HEK293 (cell line): ENCODE data around the gene IGF2R.

Experiments used
- GLI4 ChIP-seq: fragments of 450-650 bp; formaldehyde crosslinking; IDR thresholded peaks from 2 replicates; pipeline ENCODE4 v1.5.1; 2016; ENCODE audit warnings: missing biosample characterization, missing genetic modification characterization
- REPIN1 ChIP-seq: fragments of 450-650 bp; formaldehyde crosslinking; IDR thresholded peaks from 2 replicates; pipeline ENCODE4 v1.5.1; 2017; ENCODE audit warnings: missing biosample characterization, missing genetic modification characterization, low read depth
- ZNF221 ChIP-seq: fragments of 450-650 bp; formaldehyde crosslinking; IDR thresholded peaks from 2 replicates; pipeline ENCODE4 v1.5.1; 2017; ENCODE audit warnings: missing biosample characterization, missing genetic modification characterization, borderline replicate concordance
- ZNF335 ChIP-seq: fragments of 450-650 bp; formaldehyde crosslinking; conservative IDR thresholded peaks from 2 replicates; pipeline ENCODE4 v1.5.1; 2016; ENCODE audit warnings: missing biosample characterization, missing genetic modification characterization
- ZNF560 ChIP-seq: fragments of 450-650 bp; formaldehyde crosslinking; IDR thresholded peaks from 2 replicates; pipeline ENCODE4 v1.5.1; 2017; ENCODE audit warnings: missing biosample characterization, missing genetic modification characterization, borderline replicate concordance
- ZNF785 ChIP-seq: fragments of 450-650 bp; formaldehyde crosslinking; IDR thresholded peaks from 2 replicates; pipeline ENCODE4 v1.5.1; 2016; ENCODE audit warnings: missing biosample characterization, missing genetic modification characterization
- TF ChIP-seq, protein P1 (sequence below): fragments of 450-650 bp; formaldehyde crosslinking; IDR thresholded peaks from 2 replicates; pipeline ENCODE4 v1.5.1; 2016; ENCODE audit warnings: missing biosample characterization, missing genetic modification characterization
- TF ChIP-seq, protein P2 (sequence below): fragments of 450-650 bp; formaldehyde crosslinking; IDR thresholded peaks from 2 replicates; pipeline ENCODE4 v1.5.1; 2016; ENCODE audit warnings: missing biosample characterization, missing genetic modification characterization
- TF ChIP-seq, protein P3 (sequence below): fragments of 450-650 bp; formaldehyde crosslinking; IDR thresholded peaks from 2 replicates; pipeline ENCODE4 v1.5.1; 2016; ENCODE audit warnings: missing biosample characterization, missing genetic modification characterization, low read depth
- TF ChIP-seq, protein P4 (sequence below): fragments of 450-650 bp; formaldehyde crosslinking; IDR thresholded peaks from 2 replicates; pipeline ENCODE4 v1.5.1; 2016; ENCODE audit warnings: missing biosample characterization, missing genetic modification characterization

DNA sequence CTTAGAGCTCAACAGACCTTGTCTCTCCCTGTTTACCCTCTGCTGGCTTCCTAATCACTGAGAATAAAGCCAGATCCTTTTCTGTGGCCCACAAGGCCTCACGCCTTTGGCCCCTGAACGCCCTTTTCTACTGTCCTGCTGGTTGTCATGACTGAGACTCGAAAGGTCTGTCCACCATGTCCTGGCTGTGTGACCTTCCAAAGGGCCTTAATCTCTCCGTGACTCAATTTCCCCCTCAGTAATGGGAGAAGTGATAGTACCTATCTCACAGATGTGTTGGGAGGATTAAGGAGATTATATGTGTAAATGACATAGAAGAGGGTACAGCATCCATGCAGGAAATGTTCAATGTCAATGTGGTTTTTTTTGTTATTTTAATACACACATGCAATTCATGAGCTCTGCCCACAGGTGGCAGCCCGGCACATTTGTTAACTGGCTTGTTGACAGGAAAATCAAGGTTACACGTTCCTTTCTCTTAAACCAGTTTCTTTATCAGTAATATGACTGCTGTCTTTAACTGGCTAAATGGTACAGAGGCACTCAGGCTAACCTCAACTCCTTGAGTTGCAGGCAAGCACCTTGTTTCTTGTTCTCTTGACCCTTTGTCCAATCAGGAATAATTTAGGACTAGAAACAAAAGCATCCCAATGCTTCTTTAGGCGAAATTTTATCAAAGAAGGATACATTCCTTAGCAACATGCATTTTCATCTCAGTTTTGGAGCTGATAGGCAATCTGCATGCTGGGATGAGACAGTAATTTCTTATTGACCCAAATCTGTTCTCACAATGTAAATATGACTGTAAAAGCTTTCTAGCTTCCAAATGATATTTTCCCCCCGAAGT, 169.3 kb downstream of the IGF2R start:
- TF ChIP-seq, protein P1, sequence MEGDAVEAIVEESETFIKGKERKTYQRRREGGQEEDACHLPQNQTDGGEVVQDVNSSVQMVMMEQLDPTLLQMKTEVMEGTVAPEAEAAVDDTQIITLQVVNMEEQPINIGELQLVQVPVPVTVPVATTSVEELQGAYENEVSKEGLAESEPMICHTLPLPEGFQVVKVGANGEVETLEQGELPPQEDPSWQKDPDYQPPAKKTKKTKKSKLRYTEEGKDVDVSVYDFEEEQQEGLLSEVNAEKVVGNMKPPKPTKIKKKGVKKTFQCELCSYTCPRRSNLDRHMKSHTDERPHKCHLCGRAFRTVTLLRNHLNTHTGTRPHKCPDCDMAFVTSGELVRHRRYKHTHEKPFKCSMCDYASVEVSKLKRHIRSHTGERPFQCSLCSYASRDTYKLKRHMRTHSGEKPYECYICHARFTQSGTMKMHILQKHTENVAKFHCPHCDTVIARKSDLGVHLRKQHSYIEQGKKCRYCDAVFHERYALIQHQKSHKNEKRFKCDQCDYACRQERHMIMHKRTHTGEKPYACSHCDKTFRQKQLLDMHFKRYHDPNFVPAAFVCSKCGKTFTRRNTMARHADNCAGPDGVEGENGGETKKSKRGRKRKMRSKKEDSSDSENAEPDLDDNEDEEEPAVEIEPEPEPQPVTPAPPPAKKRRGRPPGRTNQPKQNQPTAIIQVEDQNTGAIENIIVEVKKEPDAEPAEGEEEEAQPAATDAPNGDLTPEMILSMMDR: peak; percentile 39; the same call in 1 of the 2 replicates
- TF ChIP-seq ZNF560 (tag by site-specific recombination): no peak
- no peak for TF ChIP-seq GLI4 (tag by site-specific recombination)
- no peak for TF ChIP-seq REPIN1 (tag by site-specific recombination)
- TF ChIP-seq, protein P2, sequence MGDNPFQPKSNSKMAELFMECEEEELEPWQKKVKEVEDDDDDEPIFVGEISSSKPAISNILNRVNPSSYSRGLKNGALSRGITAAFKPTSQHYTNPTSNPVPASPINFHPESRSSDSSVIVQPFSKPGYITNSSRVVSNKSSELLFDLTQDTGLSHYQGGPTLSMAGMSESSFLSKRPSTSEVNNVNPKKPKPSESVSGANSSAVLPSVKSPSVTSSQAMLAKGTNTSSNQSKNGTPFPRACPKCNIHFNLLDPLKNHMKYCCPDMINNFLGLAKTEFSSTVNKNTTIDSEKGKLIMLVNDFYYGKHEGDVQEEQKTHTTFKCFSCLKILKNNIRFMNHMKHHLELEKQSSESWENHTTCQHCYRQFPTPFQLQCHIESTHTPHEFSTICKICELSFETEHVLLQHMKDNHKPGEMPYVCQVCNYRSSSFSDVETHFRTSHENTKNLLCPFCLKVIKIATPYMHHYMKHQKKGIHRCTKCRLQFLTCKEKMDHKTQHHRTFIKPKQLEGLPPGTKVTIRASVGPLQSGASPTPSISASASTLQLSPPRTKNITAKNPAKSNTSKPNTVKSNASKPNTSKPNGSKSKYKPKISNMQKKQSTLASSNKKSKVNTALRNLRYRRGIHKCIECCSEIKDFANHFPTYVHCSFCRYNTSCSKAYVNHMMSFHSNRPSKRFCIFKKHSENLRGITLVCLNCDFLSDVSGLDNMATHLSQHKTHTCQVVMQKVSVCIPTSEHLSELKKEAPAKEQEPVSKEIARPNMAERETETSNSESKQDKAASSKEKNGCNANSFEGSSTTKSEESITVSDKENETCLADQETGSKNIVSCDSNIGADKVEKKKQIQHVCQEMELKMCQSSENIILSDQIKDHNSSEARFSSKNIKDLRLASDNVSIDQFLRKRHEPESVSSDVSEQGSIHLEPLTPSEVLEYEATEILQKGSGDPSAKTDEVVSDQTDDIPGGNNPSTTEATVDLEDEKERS (tag by site-specific recombination): no peak
- TF ChIP-seq ZNF221 (tag by site-specific recombination): no peak
- TF ChIP-seq, protein P3, sequence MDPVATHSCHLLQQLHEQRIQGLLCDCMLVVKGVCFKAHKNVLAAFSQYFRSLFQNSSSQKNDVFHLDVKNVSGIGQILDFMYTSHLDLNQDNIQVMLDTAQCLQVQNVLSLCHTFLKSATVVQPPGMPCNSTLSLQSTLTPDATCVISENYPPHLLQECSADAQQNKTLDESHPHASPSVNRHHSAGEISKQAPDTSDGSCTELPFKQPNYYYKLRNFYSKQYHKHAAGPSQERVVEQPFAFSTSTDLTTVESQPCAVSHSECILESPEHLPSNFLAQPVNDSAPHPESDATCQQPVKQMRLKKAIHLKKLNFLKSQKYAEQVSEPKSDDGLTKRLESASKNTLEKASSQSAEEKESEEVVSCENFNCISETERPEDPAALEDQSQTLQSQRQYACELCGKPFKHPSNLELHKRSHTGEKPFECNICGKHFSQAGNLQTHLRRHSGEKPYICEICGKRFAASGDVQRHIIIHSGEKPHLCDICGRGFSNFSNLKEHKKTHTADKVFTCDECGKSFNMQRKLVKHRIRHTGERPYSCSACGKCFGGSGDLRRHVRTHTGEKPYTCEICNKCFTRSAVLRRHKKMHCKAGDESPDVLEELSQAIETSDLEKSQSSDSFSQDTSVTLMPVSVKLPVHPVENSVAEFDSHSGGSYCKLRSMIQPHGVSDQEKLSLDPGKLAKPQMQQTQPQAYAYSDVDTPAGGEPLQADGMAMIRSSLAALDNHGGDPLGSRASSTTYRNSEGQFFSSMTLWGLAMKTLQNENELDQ: no peak
- TF ChIP-seq ZNF785 (tag by site-specific recombination): no peak
- TF ChIP-seq, protein P4, sequence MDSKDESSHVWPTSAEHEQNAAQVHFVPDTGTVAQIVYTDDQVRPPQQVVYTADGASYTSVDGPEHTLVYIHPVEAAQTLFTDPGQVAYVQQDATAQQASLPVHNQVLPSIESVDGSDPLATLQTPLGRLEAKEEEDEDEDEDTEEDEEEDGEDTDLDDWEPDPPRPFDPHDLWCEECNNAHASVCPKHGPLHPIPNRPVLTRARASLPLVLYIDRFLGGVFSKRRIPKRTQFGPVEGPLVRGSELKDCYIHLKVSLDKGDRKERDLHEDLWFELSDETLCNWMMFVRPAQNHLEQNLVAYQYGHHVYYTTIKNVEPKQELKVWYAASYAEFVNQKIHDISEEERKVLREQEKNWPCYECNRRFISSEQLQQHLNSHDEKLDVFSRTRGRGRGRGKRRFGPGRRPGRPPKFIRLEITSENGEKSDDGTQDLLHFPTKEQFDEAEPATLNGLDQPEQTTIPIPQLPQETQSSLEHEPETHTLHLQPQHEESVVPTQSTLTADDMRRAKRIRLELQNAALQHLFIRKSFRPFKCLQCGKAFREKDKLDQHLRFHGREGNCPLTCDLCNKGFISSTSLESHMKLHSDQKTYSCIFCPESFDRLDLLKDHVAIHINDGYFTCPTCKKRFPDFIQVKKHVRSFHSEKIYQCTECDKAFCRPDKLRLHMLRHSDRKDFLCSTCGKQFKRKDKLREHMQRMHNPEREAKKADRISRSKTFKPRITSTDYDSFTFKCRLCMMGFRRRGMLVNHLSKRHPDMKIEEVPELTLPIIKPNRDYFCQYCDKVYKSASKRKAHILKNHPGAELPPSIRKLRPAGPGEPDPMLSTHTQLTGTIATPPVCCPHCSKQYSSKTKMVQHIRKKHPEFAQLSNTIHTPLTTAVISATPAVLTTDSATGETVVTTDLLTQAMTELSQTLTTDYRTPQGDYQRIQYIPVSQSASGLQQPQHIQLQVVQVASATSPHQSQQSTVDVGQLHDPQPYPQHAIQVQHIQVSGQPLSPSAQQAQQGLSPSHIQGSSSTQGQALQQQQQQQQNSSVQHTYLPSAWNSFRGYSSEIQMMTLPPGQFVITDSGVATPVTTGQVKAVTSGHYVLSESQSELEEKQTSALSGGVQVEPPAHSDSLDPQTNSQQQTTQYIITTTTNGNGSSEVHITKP (tag by site-specific recombination): no peak
- TF ChIP-seq ZNF335 (tag by site-specific recombination): no peak
